Muscle of back (tissue), 11 donors: ENCODE data around the gene OR13J1. TPM values are rescaled to one million over a fixed set of nuclear protein-coding genes. Genes with fewer than 3 reads are reported as not detected.
"Not testable (repeated sequence)": the region's sequence is repeated elsewhere in the genome, so short reads cannot be mapped to it uniquely, and the experiment has no call there.

Experiments used
- DNase-seq, 3 donors: peaks; one replicate each; pipeline versions ENCODE4 v3.0.0 to v3.0.0-alpha.2; 2013
- polyA plus RNA-seq, 10 donors: library from polyadenylated mRNA; unstranded; fragments of 120-200 nt; gene quantifications; one replicate each; pipeline ENCODE4 v1.2.1, GENCODE V29; 2013; ENCODE audit not compliant: insufficient read length in 10 of 10

The OR13J1 gene
- polyA plus RNA-seq, 10 donors, result 0.12 TPM; not detected in 9

- peak in 2 of 3 donors; percentile 25 to 41 for DNase-seq
Measured at GRCh38 chr9:35905051-35905781, 35.0 kb upstream of the OR13J1 start.

- DNase-seq, result no peak
Measured at GRCh38 chr9:35904338-35904737, 34.1 kb upstream of the OR13J1 start.

GRCh38 chr9:35903049-35903448 is 32.8 kb upstream of the OR13J1 start:
- DNase-seq, result peak in 2 of 3 donors; percentile 52 to 77

- DNase-seq, result no peak
Measured at GRCh38 chr9:35899021-35899420, 28.8 kb upstream of the OR13J1 start.

- no peak for DNase-seq
Measured at GRCh38 chr9:35898337-35898736, 28.1 kb upstream of the OR13J1 start.

GRCh38 chr9:35897376-35898099 is 27.3 kb upstream of the OR13J1 start:
- DNase-seq, result not testable (repeated sequence)

GRCh38 chr9:35896570-35896969 is 26.4 kb upstream of the OR13J1 start:
- DNase-seq, result no peak

- DNase-seq, result no peak
Measured at GRCh38 chr9:35892051-35892450, 21.9 kb upstream of the OR13J1 start.

- no peak for DNase-seq
Measured at GRCh38 chr9:35891646-35892045, 21.4 kb upstream of the OR13J1 start.

- not testable (repeated sequence) for DNase-seq
Measured at GRCh38 chr9:35884908-35885307, 14.7 kb upstream of the OR13J1 start.

- no peak for DNase-seq
Measured at GRCh38 chr9:35882996-35883395, 12.8 kb upstream of the OR13J1 start.

GRCh38 chr9:35882263-35882848 is 12.2 kb upstream of the OR13J1 start:
- DNase-seq, result peak; percentile 81 to 91 (median 89)

- DNase-seq, result no peak
Measured at GRCh38 chr9:35872505-35872904, 2.3 kb upstream of the OR13J1 start.

GRCh38 chr9:35871545-35871944 is 1.3 kb upstream of the OR13J1 start:
- DNase-seq, result no peak

- no peak for DNase-seq
Measured at GRCh38 chr9:35869621-35870216, 482 bp downstream of the OR13J1 start.

GRCh38 chr9:35868933-35869332 is 1.3 kb downstream of the OR13J1 start:
- no peak for DNase-seq

GRCh38 chr9:35867538-35867937 is 2.7 kb downstream of the OR13J1 start:
- no peak for DNase-seq

GRCh38 chr9:35864695-35865255 is 5.4 kb downstream of the OR13J1 start:
- no peak for DNase-seq

- no peak for DNase-seq
Measured at GRCh38 chr9:35863583-35863982, 6.6 kb downstream of the OR13J1 start.

- DNase-seq, result no peak
Measured at GRCh38 chr9:35862328-35862727, 7.9 kb downstream of the OR13J1 start.

GRCh38 chr9:35861161-35861897 is 8.9 kb downstream of the OR13J1 start:
- no peak for DNase-seq

GRCh38 chr9:35859990-35860339 is 10.2 kb downstream of the OR13J1 start:
- peak in 1 of 3 donors; percentile 35 for DNase-seq
